Measurements from ENCODE around the gene GARIN5B.
"Not testable (repeated sequence)": the region's sequence is repeated elsewhere in the genome, so short reads cannot be mapped to it uniquely, and the experiment has no call there.

GARIN5B gene

DNA sequence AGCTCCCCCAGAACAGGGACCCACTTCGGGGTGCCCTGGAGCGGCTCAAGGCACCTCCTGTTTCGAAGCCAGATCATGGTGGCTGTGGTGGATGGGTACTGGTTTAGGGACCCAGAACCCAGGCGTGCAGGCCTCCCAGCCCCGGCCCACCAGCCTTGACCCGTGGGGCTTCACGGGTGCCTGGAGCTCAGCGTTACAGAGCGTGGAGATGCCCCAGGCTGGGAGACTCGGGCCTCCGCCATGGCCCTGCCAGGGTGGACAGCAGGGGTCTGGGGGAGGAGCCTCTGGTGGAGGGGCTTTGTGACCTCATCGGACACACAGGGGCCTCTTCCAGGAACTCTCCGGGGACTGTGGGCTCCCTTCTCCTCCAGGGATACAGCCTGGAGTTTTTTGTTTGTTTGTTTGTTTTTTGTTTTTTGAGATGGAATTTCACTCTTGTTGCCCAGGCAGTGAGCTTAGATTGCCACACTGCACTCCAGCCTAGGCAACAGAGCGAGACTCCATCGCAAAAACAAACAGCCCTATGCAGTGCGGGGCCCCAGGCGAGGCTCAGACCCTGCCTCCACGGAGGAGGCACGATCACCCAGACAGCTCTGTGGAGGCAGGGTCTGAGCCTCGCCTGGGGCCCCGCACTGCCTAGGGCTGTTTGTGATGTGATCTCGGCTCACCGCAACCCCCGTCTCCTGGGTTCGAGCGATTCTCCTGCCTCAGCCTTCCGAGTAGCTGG, at the start of gene GARIN5B:
Gene GARIN5B, minus strand, starts transcription at position 271 of the 727 bp plus-strand sequence. Its CDS starts 194 bp downstream, at position 77.
- DNase-seq = no peak

DNA sequence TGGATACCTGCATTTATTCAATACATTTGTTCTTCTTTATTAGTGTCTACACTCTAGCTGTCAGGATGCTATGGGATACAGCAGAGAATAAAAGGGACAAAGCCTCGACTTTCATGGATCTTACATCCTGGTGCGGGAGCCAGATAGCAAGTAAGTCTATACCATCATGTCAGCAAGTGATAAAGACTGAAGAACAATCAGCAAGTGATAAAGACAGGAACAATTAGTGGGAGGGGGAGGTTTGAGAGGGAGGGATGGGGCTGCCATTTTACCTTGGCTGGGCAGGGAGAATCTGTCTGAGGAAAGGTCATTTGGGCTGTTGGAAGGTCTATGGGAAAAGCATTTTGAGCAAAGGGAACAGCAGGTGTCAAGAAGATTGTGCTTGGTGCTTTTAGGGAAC, 47.1 kb upstream of the GARIN5B start:
- no peak for DNase-seq

DNA sequence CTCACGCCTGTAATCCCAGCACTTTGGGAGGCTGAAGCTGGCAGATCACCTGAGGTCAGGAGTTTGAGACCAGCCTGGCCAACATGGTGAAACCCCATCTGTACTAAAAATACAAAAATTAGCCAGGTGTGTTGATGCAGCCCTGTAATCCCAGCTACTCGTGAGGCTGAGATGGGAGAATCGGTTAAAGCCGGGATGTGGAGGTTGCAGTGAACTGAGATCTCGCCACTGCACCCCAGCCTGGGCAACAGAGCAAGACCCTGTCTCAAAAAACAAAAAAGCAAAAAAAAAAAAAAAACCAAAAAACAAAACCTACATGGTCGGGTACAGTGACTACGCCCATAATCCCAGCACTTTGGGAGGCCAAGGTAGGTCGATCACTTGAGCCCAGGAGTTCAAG, 46.1 kb upstream of the GARIN5B start:
- not testable (repeated sequence) for DNase-seq

DNA sequence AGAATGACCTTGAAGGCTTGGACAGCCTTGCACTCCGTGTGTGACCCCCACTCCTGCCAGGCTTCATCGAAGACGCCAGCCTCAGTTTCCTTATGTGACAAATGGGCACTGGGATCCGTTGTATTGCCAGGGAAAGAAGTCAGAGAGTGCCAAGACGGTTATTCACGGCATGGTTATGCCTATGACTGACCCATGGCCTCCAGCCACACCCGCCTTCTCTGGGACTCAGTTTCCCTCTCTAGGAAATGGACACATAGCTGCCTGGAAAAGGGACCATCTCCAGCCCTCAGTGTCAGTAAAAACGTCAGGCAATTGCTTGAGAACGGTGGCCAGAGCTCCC, 45.4 kb upstream of the GARIN5B start:
- DNase-seq = no peak

DNA sequence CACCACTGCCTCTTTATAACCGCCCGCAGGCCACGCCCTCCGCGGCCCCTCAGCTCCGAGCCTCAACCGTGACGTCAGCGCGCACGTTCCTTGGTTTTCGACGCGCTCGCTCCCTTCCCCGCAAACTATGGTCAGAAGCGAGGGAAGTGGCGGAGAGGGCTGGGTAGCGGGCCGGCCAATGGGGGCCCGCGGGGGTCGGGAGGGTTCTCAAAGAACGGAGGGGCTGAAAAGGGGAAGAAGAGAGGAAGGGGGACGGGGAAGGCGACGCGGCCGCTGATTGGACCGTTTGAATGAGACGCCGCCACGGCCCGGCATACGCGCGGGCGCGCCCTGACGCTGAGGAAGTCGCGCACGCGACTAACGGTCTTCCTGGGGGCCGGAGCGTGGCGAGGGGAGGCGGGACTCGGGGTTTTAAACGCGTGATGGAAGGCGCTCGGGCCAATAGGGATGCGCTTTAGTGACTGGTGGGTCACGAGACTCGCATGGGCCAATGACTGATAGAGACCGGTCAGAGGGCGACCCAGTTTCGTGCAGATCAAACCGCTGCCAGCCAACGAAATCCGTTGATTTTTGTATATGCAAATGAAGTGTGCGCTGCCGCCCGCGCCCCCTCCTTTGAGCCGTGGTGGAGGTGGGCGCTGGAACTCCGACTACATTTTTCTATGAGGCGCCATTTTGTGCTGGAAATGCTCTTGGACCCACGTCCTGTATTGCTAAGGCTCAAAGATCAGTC, 44.9 kb upstream of the GARIN5B start:
- DNase-seq = peak; percentile 94

DNA sequence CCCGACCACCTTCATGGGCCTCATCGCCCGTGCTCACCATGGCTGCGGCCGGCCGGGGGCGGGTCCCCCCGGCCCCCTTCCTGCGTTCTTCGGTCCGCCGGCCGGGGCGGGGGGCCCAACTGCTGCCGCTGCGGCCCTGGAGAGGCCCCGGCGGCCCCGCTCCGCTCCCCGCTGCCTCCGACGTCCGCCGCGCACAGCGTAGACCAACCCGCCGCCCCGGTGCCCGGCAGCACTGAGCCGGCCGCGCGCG, 44.4 kb upstream of the GARIN5B start, which contains the start of gene UBE2S:
Gene UBE2S, minus strand, starts transcription at position 239 of the 250 bp plus-strand sequence. Its CDS starts 199 bp downstream, at position 40.
- DNase-seq = not testable (repeated sequence)

DNA sequence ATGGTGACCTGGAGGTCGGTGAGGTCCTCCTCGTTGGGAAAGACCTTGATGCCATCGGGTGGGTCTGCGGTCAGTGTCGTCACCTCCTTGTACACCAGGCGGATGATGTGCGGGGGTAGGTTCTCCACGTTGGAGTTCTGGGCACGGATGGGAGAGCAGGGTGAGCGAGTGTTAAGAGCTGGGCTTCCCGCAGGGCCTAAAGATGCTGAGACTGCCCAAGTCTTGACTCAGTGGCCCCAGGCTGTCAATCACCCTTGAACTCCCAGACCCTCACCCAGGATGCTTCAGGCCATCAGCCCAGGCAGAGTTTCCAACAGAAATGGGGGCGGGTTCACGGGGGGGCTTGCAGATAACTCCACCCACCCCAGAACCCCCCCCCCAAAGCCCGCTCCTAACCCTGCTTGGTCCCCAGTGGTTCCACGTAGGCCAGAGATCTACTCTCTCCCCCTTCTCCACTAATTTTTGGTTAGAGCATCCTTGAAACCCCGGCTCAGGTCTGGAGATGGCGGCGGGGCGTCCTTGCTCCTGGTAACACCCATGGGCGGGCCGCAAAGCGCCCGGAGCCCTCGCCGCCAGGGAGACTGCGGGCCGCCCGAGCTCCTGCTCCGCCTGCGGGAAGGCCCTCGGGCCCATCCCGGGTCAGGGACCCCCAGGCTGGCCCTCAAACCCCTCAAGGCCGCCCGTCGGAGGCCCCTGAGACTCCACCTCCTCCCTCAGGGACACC, 43.9 kb upstream of the GARIN5B start:
- no peak for DNase-seq

DNA sequence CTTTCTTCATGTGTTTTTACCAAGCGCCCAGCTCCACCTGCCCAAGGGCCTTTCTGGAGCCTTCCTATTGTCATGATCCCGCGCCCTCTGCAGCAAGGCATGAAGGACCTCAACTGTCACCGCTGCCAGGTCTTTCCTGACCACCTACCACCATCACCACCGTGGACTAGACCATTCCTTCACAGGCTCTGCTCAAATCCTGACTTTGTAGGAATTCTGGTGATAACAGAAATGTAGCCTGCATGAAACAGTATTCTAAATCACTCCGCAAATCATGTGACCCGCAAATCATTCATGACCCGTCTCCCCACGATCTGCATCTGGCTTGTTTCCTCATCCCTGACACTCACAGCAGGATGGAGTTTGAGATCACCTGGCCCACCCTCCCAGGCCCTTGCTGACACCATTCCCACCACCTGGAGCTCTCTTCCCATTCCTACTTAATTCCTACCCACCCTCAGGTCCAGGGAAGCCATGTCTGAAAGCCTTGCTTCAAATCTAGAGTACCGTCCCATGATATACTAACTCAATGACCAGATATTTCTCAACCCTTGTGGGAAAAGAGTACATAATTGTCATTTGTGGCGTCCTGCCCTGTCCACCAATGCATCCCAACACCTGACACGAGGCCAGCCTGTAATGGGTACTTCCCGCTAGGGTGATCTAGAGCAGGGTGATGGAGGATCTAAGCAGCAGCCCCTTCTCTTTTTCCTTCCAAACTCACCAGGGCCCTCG, 43.2 kb upstream of the GARIN5B start:
- no peak for DNase-seq

DNA sequence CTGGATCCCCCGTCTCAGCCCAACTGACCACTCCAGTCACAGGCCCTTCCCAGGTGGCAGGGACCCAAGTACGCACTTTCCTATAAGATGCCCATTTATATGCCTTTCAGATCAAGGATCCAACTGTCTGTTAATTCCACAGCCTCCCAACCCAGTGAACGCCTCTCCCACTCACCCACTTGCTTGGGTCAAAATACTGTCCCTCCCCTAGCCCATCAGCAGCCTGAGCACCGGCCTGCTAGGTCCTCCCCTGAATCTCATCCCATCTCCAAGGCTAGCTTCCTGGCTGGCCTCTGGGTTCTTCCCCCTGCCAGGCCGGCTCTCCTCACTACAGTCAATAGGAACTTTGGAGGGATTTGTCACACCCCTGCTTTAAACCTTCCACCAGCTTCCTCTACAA, 42.6 kb upstream of the GARIN5B start:
- DNase-seq = no peak

DNA sequence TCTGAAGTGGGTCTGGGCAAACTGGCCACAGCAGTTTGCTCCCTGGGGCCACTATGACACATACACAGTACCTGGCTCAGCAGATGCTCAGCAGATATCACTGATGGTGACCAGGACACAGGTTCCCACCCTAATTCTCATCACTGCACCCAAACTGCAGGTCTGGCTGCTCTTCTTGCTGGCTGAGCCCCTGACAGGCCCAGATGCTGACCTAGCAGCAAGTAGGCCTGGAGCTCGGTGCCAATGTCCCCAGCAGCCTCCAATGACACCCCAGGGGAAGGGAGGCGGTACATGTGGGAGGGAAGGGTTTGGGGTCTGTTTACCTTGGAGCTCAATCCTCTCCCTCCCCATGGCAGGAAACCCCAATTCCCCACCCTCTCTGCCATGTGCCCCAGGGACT, 39.4 kb upstream of the GARIN5B start:
- no peak for DNase-seq

DNA sequence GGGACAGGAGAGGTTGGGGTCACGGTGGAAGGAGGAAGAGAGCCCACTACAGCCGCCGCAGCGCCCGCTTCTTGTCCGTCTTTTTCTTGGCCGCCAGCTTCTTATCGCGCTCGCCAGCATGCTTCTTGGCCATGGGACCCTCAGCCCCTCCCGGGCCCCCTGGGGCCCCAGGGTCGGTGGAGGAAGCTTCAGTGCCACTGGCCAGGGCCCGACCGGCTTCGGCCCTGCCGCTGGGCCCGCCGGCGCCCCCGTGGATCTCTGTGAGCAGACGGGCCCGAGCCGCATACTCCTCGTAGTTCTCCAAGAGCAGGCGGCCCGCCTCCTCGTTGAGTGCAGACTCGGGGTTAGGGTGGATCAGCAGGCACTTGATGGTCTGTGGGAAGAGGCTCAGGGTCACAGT, 38.3 kb upstream of the GARIN5B start:
- DNase-seq = not testable (repeated sequence)

DNA sequence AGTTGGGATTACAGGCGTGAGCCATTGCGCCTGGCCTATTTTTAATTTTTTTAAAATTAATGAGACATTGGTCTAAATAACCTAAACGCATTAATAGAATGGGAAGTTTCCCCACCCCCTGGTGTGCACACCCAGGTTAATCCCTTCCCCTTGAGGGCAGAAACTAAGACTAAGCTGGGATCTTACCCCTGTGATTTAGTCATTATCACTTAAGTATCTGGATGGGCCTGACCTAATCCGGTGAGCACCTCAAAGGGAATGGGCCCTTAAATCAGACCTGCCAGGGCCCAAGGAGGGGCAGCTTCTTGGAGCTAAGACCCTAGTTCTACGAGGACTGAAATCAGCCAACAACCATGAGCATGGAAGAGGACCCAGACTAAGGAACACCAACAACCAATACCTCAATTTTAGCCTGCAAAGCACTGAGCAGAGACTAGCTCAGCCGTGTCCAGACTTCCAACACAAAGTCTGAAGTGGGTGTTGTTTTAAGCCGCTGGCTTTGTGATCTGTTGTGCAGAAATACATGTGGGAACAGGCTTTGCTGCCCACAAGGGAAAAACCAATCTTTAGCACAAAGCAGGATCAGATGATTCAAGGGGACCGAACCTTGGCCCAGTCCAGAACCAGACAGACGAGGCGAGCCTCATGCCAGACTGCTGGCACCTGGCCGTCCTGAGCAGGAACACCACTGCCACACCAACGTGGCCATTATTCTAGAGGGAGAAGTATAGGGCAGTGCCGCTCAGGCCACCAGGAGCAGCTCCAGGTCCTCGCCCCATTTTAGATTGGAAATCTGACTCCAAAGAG, 37.4 kb upstream of the GARIN5B start:
- no peak for DNase-seq

DNA sequence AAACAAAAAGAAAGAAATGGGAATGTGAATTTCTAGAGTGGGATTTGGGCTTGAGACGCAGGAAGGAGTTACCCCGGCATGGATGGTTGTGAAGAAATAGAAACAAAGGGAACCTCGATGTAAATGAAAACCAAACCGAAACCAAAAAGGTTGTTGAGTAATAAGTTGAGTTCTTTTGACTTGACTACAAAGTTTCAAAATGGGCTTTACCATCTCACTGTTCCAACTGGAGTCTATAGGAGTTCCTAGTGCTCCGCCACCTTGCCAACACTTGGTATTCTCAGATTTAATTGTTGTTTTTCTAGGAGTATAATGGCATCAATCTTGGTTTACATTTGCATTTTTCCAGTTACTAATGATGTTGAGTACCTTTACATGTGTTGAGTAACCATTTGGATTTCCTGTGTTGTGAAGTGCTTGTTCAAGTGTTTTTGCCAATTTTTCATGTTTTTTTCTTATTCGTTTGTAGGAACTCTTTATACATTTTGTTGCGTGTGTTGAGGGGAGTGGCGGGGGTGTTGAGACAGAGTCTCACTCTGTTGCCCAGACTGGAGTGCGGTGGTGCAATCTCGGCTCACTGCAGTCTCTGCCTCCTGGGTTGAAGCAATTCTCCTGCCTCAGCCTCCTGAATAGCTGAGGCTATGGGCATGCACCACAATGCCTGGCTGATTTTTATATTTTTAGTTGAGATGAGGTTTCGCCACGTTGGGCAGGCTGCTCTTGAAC, 35.3 kb upstream of the GARIN5B start:
- no peak for DNase-seq

DNA sequence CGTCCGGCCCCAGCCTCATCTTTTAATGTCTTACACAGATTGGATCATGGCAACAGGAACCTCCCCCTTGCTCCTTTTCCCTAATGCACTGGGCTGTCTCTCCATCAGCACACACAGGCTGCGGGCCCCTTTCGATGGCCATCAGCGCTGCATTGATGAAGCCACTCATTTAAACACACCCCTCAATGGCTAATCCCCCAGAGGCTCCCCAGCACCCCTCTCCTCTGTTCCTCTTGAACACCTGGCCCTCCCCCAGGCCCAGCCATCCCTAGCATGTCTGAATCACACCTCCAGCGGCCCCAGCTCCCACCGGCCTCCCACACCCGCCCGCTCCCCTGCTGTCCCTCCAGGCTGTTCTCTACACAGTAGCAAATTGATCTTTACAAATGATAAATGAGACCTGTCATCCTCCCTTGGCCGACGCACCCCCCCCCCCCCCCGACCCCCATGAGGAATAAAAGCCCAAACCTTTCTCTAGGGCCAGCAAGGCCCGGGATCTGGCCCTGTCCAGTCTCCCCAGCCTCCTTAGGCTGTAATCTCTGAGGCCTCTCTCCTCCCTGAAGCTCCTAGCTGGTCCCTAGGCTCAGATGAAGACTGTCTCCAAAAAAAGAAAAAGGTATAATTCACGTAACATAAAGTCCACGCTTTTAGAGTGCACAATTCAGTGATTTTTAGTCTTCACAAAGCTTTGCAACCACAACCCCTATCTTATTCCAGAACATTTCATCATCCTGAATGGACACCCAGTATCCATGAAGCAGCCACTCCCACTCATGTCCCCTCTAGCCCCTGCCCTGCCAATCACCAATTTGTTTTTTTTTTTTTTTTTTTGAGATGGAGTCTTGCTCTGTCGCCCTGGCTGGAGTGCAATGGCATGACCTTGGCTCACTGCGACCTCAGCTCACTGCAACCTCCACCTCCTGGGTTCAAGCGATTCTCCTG, 30.0 kb upstream of the GARIN5B start:
- DNase-seq = no peak

DNA sequence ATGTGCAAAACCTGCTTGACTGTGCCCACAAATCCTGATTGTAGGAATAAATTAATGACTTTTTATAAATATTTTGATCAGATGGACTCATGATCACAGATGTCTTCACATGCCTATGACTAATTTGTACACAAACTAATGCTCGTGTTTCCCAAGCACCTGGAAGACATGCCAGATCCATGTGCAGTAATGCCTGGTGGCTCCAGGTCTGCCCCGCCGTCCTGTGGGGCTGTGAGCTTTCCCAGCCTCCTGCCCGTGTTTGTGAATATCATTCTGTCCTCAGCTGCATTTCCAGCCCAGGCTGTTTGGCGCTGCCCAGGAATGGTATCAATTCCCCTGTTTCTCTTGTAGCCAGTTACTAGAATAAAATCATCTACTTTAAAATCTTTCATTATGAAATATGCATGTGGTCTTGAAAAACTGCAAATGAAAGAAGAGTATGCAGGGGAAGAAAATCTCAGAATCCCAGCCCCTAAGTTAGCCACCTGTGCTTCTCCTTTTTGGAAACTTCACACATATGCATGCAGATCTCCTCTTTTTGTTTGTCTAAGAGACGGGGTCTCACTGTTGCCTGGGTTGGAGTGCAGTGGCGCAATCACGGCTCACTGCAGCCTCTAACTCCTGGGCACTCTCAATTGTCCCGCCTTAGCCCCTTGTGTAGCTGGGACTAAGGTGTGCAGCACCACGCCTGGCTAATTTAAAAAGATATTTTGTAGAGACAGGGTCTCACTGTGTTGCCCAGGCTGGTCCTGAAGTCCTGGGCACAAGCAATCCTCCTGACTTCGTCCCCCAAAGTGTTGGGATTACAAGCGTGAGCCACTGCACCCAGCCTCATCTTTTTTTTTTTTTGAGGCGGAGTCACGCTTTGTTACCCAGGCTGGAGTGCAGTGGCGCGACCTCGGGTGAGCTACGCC, 28.9 kb upstream of the GARIN5B start:
- DNase-seq = no peak

DNA sequence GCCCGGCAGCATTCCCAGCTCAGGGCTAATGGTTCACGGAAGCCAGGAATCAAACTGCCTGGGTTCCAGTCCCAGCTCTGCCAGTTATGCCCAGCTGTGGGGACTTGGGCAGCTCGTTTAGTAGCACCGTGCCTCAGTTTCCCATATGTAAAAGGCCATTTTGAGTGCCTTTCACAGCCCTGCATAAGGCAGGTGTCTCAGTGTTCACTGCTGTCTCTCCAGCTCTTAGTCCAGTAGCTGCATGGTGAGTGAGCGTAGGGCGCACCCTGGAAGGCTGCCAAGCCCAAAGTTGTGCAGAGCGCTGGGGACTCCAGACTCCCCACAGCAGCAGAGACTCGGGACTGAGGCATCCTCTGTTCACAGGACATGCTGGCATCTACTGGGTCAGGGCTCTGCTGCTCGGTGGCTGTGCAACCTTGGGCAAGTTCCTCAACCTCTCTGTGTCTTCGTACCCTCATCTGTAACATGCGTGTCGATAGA, 28.2 kb upstream of the GARIN5B start:
- DNase-seq = no peak

DNA sequence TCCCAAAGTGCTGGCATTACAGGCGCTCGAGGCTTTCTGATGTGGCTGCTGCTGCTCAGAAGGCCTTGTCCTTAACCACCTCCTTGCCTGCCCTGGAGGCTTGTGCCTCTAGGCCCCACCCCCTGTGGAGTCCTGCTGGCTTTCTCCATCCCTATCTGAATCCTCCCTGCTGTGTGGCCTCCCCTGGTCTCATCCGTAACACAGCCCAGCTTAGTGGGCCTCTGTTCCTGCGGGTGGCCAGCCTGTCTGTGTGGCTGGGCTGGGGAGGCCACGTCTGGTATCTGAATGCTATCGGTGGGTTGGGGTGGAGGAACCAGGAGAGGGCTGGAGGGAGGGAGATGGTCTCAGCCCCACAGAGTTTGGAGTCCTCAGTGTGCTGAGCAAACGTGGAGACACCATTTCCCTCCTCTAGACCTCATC, 27.4 kb upstream of the GARIN5B start:
- DNase-seq = no peak

DNA sequence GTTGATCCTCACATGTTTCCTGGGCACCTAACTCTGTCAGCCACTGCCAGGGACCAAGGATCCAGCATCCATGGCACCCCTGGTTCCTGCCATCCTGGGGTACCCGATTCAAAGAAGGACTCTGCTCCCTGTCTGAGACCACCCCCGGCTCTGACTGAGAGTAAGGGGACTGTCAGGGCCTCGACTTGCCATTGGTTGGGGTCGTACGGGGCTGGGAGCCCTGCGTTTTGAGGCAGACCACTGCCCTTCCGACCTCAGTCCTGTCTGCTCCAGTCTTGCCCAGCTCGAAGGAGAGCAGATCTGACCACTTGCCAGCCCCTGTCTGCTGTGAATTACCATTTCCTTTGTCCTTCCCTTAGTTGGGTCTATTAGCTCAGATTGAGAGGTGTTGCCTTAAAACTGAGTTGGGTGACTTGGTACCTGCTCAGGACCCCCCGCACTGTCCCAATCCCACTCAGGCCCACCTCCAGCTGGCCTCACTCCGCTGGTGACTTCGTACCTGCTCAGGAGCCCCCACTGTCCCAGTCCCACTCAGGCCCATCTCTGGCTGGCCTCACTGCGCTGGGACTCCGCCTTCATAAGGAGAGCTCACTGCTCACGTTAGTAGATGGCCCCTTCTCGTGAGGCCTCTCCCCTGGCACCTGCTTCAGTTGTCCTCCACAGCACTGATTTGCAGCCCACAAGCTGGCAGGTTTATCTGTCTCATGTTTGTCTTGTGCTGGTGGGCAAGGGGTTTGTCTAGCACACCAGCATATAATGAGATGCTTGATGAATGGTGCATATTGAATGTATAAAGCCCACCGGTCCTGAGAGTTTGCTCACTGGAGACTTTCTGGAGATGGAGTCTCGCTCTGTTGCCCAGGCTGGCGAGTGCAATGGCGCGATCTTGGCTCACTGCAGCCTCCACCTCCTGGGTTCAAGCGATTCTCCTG, 26.6 kb upstream of the GARIN5B start:
- DNase-seq = no peak
